Upper lobe of left lung (tissue), 6 donors: ENCODE measurements around the gene DUSP8. TPM values are rescaled to one million over a fixed set of nuclear protein-coding genes. Genes with fewer than 3 reads are reported as not detected.

Source experiments
- ATAC-seq, 2 donors: fragments of 200-7000 bp; cut with Tn5 transposase; one replicate each; pipeline ENCODE4 v1.9.1; 2022; ENCODE audit warnings: mild to moderate bottlenecking in 2 of 2, moderate library complexity in 2 of 2; ENCODE audit not compliant: low FRiP score in 2 of 2
- DNase-seq, 2 donors: peaks; one replicate each; pipeline ENCODE4 v3.0.0-alpha.2; 2019 to 2020
- H3K27ac ChIP-seq, 4 donors: fragments of 200-600 bp; sonication (generic); one replicate each; pipeline ENCODE4 v1.5.1; 2016 to 2019
- H3K27me3 ChIP-seq, 4 donors: fragments of 200-600 bp; sonication (generic); one replicate each; pipeline ENCODE4 v1.5.1; 2017 to 2019
- H3K36me3 ChIP-seq, 4 donors: fragments of 200-600 bp; sonication (generic); one replicate each; pipeline ENCODE4 v1.5.1; 2016 to 2019
- H3K4me1 ChIP-seq, 4 donors: fragments of 200-600 bp; sonication (generic); one replicate each; pipeline ENCODE4 v1.5.1; 2018 to 2019
- H3K4me3 ChIP-seq, 4 donors: fragments of 200-600 bp; sonication (generic); one replicate each; pipeline ENCODE4 v1.5.1; 2017 to 2019; ENCODE audit warnings: mild to moderate bottlenecking in 2 of 4, moderate library complexity in 1 of 4
- H3K9me3 ChIP-seq, 4 donors: fragments of 200-600 bp; sonication (generic); one replicate each; pipeline ENCODE4 v1.5.1; 2018 to 2019
- EP300 ChIP-seq, 4 donors: sonication (generic); formaldehyde crosslinking; IDR thresholded peaks; one replicate each; pipeline ENCODE4 v1.5.1; 2017; ENCODE audit warnings: antibody characterized with exemption in 4 of 4, control low read depth in 2 of 4
- POLR2A ChIP-seq, 4 donors: fragments of 450-650 bp; IDR thresholded peaks; one replicate each; pipeline ENCODE4 v1.5.1; 2016 to 2017; ENCODE audit warnings: antibody characterized with exemption in 4 of 4, mild to moderate bottlenecking in 2 of 4
- POLR2AphosphoS5 ChIP-seq, 2 donors: sonication (generic); formaldehyde crosslinking; IDR thresholded peaks; one replicate each; pipeline ENCODE4 v1.5.1; 2017; ENCODE audit warnings: antibody characterized with exemption in 2 of 2
- WGBS, 2 donors: methylation state at CpG; one replicate each; pipeline ENCODE4 v1.1.5; 2017 to 2018; 5-methylcytosine and 5-hydroxymethylcytosine counted together
- total RNA-seq, 6 donors: library from RNA; depleted of rRNA in 4 of 6; stranded (reverse); fragments of >200 nt in 4 of 6; gene quantifications; one replicate each; pipeline versions ENCODE4 v1.1.0 to v1.2.1, GENCODE V29; 2016 to 2021
- TF ChIP-seq, protein P1 (sequence below), 6 experiments: fragments of 450-650 bp in 4 of 6; fragments of 200-600 bp in 2 of 6; sonication (generic) in 2 of 6; IDR thresholded peaks; one replicate each; pipeline ENCODE4 v1.5.1; 2016 to 2019; ENCODE audit warnings: antibody characterized with exemption in 6 of 6
- donor health status: DM: no; HTN: no; CAD: no; lungs with moderate emphysema.
- donor health status: DM: no; HTN: yes; CAD: no; lungs with severe emphysema.

DUSP8 gene
- total RNA-seq, 6 donors from 2014 or later: 5.2 to 19.3 (median 13.5) TPM

DNA sequence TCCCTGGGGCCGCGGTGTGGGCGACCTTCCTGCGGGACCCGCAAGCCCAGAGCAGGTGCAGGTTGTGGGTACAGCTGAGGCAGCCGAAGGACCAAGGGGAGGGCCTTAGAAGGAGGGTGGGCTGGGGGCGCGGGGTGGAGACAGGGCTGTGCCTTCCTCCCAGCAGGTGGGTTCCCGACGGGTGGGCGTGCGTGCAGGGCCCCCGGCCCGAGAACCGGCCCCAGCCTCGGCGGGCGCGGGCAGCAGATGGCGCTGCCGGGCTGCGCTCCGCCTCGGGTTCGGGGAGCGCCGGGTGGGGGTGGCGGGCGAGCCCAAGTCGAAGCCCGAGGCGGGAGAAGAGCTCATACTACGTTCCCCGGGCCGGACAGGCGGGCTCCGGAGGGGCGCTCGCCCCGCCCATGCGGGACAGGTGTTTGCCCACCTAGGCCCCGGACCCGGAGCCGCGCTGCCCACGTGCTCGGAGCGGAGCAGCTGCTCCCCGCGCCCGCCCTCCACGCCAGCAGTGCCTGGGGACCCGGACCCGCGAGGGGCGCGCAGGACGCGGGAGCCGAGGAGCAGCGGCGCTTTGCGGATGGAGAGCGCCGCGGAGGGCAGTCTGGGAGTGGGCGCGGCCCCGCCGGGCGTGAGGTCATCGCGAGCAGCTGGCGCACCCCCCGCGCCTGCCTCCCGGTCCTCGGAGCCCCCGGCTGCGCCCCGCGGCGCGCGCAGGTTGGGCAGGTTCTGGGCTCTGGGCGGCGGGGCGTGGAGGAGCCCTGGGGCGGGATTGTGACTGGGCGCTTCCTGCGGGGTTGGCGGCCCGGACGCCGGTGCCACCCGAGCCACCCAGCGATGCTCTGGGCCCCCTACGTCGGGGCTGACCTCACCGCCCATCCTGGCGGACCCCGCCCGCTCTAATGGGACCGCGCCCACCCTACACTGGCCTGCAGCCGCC, 25.3 kb downstream of the DUSP8 start:
- Histone ChIP-seq H3K36me3 (no peaks in the 10 kb centered on the region), H3K27me3 (peaks cover 0 to 27% (median 12%) of the 10 kb centered on the region in 4 donors), H3K27ac (peak overlapping the region in 2 of 4 donors; percentile 52 to 77), H3K9me3 (no peaks in the 10 kb centered on the region), H3K4me1 (peaks cover 25 to 32% (median 29%) of the 10 kb centered on the region in 4 donors), H3K4me3 (peak overlapping the region in 3 of 4 donors; percentile 37 to 53 (median 53))
- ATAC-seq (peak; percentile 24 to 74), DNase-seq (peak; percentile 60 to 93)
- WGBS, 2 donors: 0% methylated on average over 1 of the region's 106 CpGs; no CpG with 5 or more reads in 1 of the 2 donors
- TF ChIP-seq POLR2A (IDR thresholded peaks at IDR 0.05) (peak in 1 of 4 donors; percentile 26), EP300 (IDR thresholded peaks at IDR 0.05) (no peak), POLR2AphosphoS5 (IDR thresholded peaks at IDR 0.05) (no peak)
- TF ChIP-seq, protein P1, sequence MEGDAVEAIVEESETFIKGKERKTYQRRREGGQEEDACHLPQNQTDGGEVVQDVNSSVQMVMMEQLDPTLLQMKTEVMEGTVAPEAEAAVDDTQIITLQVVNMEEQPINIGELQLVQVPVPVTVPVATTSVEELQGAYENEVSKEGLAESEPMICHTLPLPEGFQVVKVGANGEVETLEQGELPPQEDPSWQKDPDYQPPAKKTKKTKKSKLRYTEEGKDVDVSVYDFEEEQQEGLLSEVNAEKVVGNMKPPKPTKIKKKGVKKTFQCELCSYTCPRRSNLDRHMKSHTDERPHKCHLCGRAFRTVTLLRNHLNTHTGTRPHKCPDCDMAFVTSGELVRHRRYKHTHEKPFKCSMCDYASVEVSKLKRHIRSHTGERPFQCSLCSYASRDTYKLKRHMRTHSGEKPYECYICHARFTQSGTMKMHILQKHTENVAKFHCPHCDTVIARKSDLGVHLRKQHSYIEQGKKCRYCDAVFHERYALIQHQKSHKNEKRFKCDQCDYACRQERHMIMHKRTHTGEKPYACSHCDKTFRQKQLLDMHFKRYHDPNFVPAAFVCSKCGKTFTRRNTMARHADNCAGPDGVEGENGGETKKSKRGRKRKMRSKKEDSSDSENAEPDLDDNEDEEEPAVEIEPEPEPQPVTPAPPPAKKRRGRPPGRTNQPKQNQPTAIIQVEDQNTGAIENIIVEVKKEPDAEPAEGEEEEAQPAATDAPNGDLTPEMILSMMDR (IDR thresholded peaks at IDR 0.05): peak; percentile 72 to 93 (median 83)

DNA sequence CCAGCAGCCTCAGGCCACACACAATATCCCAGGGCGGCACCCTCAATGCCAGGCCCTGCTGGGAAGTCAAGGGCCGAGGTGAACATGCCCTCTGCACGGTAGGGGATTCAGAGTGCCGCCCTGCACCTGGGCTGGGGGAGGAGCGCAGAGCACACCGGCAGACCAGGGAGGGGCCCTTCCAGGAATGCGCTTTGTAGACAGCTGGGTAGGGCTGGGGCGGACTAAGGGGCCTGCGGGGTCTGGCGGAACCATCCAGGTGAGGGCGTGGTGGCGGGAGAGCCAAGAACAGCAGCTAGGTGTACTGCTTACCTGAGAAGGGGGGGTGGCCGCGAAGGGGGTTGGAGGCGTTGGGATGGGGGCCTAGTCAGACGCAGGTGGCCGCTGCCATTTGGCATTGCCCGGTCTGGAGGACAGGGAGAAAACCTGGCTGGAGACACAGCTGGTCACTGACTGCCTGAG, 26.0 kb downstream of the DUSP8 start:
- H3K4me1 ChIP-seq: peaks cover 25 to 32% (median 29%) of the 10 kb centered on the region in 4 donors
- DNase-seq (peak in 1 of 2 donors; percentile 63), ATAC-seq (no peak)
- peaks cover 0 to 27% (median 12%) of the 10 kb centered on the region in 4 donors for H3K27me3 ChIP-seq
- 8 to 30% methylated on average over 2 to 17 of the region's 18 CpGs for WGBS, 2 donors
- TF ChIP-seq, protein P1 (IDR thresholded peaks at IDR 0.05): no peak
- TF ChIP-seq EP300 (IDR thresholded peaks at IDR 0.05): no peak
- TF ChIP-seq POLR2A (IDR thresholded peaks at IDR 0.05): no peak
- no peak for TF ChIP-seq POLR2AphosphoS5 (IDR thresholded peaks at IDR 0.05)
- H3K27ac ChIP-seq: peak overlapping the region in 1 of 4 donors; percentile 77
- peak overlapping the region in 2 of 4 donors; percentile 53 for H3K4me3 ChIP-seq
- no peaks in the 10 kb centered on the region for H3K36me3 ChIP-seq
- no peaks in the 10 kb centered on the region for H3K9me3 ChIP-seq

- no peak overlapping the region for H3K27ac ChIP-seq
- 69 to 73% methylated on average over 5 of the region's 5 CpGs for WGBS, 2 donors
- H3K36me3 ChIP-seq: no peaks in the 10 kb centered on the region
- H3K4me1 ChIP-seq: peaks cover 25 to 32% (median 29%) of the 10 kb centered on the region in 4 donors
- H3K4me3 ChIP-seq: no peak overlapping the region
- H3K27me3 ChIP-seq: peaks cover 0 to 27% (median 12%) of the 10 kb centered on the region in 4 donors
- TF ChIP-seq POLR2A (IDR thresholded peaks at IDR 0.05): no peak
- TF ChIP-seq EP300 (IDR thresholded peaks at IDR 0.05): no peak
- TF ChIP-seq POLR2AphosphoS5 (IDR thresholded peaks at IDR 0.05): no peak
- TF ChIP-seq, protein P1 (IDR thresholded peaks at IDR 0.05): no peak
- ATAC-seq (no peak), DNase-seq (no peak)
- H3K9me3 ChIP-seq: no peaks in the 10 kb centered on the region
Observed at GRCh38 chr11:1545432-1545831, 26.6 kb downstream of the DUSP8 start.

GRCh38 chr11:1544536-1544935, 27.5 kb downstream of the DUSP8 start:
- Histone ChIP-seq H3K36me3 (no peaks in the 10 kb centered on the region), H3K4me3 (no peak overlapping the region), H3K27me3 (peaks cover 0 to 27% (median 12%) of the 10 kb centered on the region in 4 donors), H3K4me1 (peaks cover 25 to 32% (median 29%) of the 10 kb centered on the region in 4 donors), H3K9me3 (no peaks in the 10 kb centered on the region), H3K27ac (no peak overlapping the region)
- TF ChIP-seq POLR2AphosphoS5 (IDR thresholded peaks at IDR 0.05) (no peak), POLR2A (IDR thresholded peaks at IDR 0.05) (no peak), EP300 (IDR thresholded peaks at IDR 0.05) (no peak)
- TF ChIP-seq, protein P1 (IDR thresholded peaks at IDR 0.05): no peak
- ATAC-seq: no peak
- peak in 1 of 2 donors; percentile 52 for DNase-seq
- WGBS, 2 donors: 69 to 100% methylated on average over 2 to 6 of the region's 6 CpGs
